Tibial nerve (tissue), 4 donors: ENCODE data around the gene MLEC. TPM values are rescaled to one million over a fixed set of nuclear protein-coding genes. Genes with fewer than 3 reads are reported as not detected.

Source experiments
- DNase-seq, 2 donors: peaks; one replicate each; pipeline ENCODE4 v3.0.0-alpha.2; 2019; ENCODE audit warnings: low spot score in 2 of 2
- H3K27ac ChIP-seq, 4 donors: fragments of 200-600 bp; sonication (generic) in 3 of 4; one replicate each; pipeline ENCODE4 v1.5.1; 2017 to 2019; ENCODE audit warnings: mild to moderate bottlenecking in 1 of 4
- H3K27me3 ChIP-seq, 2 donors: fragments of 200-600 bp; sonication (generic) in 1 of 2; one replicate each; pipeline versions ENCODE4 v1.5.1 to v1.6.0; 2017 to 2019
- H3K36me3 ChIP-seq, 3 donors: fragments of 200-600 bp; sonication (generic); one replicate each; pipeline ENCODE4 v1.5.1; 2018 to 2019
- H3K4me1 ChIP-seq, 4 donors: fragments of 200-600 bp; sonication (generic) in 3 of 4; one replicate each; pipeline ENCODE4 v1.5.1; 2017 to 2019
- H3K4me3 ChIP-seq, 4 donors: fragments of 200-600 bp; sonication (generic) in 3 of 4; one replicate each; pipeline ENCODE4 v1.5.1; 2017 to 2019; ENCODE audit warnings: mild to moderate bottlenecking in 1 of 4, moderate library complexity in 1 of 4
- H3K9me3 ChIP-seq, 4 donors: fragments of 200-600 bp; sonication (generic) in 3 of 4; one replicate each; pipeline ENCODE4 v1.5.1; 2017 to 2019
- EP300 ChIP-seq, 2 donors: sonication (generic); formaldehyde crosslinking; IDR thresholded peaks; one replicate each; pipeline ENCODE4 v1.6.1; 2017; ENCODE audit warnings: antibody characterized with exemption in 2 of 2, mild to moderate bottlenecking in 1 of 2
- POLR2A ChIP-seq, 2 donors: fragments of 450-650 bp; IDR thresholded peaks; one replicate each; pipeline ENCODE4 v1.6.1; 2017; ENCODE audit warnings: antibody characterized with exemption in 2 of 2, mild to moderate bottlenecking in 2 of 2, moderate library complexity in 2 of 2
- WGBS, 2 donors: methylation state at CpG; one replicate each; pipeline ENCODE4 v1.1.5; 2018; 5-methylcytosine and 5-hydroxymethylcytosine counted together
- total RNA-seq, 4 donors: library from RNA; depleted of rRNA; stranded (reverse); fragments of >200 nt; gene quantifications; one replicate each; pipeline ENCODE4 v1.1.0, GENCODE V29; 2016
- TF ChIP-seq, protein P1 (sequence below), 5 experiments: fragments of 200-600 bp in 3 of 5; fragments of 450-650 bp in 2 of 5; sonication (generic) in 3 of 5; IDR thresholded peaks; one replicate each; pipeline ENCODE4 v1.5.1; 2016 to 2019; ENCODE audit warnings: antibody characterized with exemption in 5 of 5, mild to moderate bottlenecking in 3 of 5, moderate library complexity in 2 of 5

The MLEC gene
- total RNA-seq, 4 donors from 2014 or later: 42.6 to 67.8 (median 58.6) TPM

DNA sequence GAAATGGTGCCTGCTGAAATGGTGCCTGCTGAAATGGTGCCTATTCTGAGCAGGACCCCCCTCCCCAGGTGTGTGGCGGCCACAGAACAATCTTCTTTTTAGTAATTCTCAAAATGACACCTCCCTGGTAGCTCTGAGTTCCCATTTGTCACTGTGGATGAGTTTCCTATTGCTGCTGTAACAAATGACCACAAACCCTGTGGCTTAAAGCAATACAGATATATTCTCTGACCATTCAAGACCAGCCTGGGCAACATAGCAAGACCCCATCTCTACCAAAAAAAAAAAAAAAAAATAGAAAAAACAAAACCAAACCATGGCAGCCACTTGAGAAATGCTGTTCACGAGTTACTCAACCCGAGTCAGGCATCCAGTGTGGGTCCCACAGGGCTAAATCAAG lies 46.6 kb downstream of the MLEC start:
- H3K4me3 ChIP-seq: no peak overlapping the region
- no peaks in the 10 kb centered on the region for H3K4me1 ChIP-seq
- TF ChIP-seq, protein P1, sequence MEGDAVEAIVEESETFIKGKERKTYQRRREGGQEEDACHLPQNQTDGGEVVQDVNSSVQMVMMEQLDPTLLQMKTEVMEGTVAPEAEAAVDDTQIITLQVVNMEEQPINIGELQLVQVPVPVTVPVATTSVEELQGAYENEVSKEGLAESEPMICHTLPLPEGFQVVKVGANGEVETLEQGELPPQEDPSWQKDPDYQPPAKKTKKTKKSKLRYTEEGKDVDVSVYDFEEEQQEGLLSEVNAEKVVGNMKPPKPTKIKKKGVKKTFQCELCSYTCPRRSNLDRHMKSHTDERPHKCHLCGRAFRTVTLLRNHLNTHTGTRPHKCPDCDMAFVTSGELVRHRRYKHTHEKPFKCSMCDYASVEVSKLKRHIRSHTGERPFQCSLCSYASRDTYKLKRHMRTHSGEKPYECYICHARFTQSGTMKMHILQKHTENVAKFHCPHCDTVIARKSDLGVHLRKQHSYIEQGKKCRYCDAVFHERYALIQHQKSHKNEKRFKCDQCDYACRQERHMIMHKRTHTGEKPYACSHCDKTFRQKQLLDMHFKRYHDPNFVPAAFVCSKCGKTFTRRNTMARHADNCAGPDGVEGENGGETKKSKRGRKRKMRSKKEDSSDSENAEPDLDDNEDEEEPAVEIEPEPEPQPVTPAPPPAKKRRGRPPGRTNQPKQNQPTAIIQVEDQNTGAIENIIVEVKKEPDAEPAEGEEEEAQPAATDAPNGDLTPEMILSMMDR (IDR thresholded peaks at IDR 0.05): no peak
- no peak for TF ChIP-seq POLR2A (IDR thresholded peaks at IDR 0.05)
- TF ChIP-seq EP300 (IDR thresholded peaks at IDR 0.05): no peak
- no peaks in the 10 kb centered on the region for H3K27me3 ChIP-seq
- H3K36me3 ChIP-seq: peaks cover 0 to 63% (median 7%) of the 10 kb centered on the region in 3 donors
- H3K27ac ChIP-seq: no peak overlapping the region
- WGBS, 2 donors: 81 to 95% methylated on average over 3 of the region's 3 CpGs
- H3K9me3 ChIP-seq: no peaks in the 10 kb centered on the region
- no peak for DNase-seq

DNA sequence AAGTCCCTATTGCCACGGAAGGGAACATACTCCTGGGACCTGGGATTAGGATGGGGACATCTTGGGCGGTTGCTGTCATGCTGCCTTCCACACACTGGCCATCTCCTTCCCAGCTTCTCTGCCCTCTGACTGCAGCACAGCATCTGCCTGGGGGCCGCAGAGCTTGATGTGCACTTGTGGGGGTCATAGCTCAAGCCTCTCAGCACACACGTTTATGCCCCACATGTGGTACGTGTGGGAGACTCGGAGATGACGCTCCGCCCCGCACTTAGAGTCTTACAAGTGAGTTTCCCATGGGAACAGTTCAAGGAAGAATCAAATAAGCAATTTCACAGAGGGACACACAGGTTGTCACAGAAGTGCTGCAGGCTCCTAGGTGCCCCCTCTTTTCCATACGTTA lies 47.3 kb downstream of the MLEC start:
- Histone ChIP-seq H3K4me3 (no peak overlapping the region), H3K27ac (no peak overlapping the region), H3K9me3 (no peaks in the 10 kb centered on the region), H3K36me3 (peaks cover 0 to 70% (median 7%) of the 10 kb centered on the region in 3 donors), H3K4me1 (no peaks in the 10 kb centered on the region), H3K27me3 (no peaks in the 10 kb centered on the region)
- DNase-seq: no peak
- TF ChIP-seq, protein P1 (IDR thresholded peaks at IDR 0.05): no peak
- TF ChIP-seq POLR2A (IDR thresholded peaks at IDR 0.05) (no peak), EP300 (IDR thresholded peaks at IDR 0.05) (no peak)
- 90 to 92% methylated on average over 10 of the region's 10 CpGs for WGBS, 2 donors

DNA sequence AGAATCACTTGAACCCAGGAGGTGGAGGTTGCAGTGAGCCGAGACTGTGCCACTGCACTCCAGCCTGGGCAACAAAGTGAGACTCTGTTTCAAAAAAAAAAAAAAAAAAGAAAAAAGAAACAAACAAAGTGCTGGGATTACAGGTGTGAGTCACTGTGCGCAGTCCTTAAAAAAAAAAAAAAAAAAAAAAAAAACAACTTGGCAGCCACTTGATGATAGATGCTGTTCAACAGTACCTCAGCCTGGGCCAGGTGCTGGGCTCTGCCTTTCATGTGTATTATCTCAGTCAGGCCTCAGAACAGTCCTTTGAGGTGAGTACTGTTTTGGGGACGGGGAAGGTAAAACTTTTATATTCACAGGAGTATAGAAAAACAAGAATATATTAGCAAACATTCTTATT lies 48.2 kb downstream of the MLEC start:
- 94 to 97% methylated on average over 3 of the region's 3 CpGs for WGBS, 2 donors
- Histone ChIP-seq H3K36me3 (peaks cover 0 to 70% (median 6%) of the 10 kb centered on the region in 3 donors), H3K9me3 (no peaks in the 10 kb centered on the region)

DNA sequence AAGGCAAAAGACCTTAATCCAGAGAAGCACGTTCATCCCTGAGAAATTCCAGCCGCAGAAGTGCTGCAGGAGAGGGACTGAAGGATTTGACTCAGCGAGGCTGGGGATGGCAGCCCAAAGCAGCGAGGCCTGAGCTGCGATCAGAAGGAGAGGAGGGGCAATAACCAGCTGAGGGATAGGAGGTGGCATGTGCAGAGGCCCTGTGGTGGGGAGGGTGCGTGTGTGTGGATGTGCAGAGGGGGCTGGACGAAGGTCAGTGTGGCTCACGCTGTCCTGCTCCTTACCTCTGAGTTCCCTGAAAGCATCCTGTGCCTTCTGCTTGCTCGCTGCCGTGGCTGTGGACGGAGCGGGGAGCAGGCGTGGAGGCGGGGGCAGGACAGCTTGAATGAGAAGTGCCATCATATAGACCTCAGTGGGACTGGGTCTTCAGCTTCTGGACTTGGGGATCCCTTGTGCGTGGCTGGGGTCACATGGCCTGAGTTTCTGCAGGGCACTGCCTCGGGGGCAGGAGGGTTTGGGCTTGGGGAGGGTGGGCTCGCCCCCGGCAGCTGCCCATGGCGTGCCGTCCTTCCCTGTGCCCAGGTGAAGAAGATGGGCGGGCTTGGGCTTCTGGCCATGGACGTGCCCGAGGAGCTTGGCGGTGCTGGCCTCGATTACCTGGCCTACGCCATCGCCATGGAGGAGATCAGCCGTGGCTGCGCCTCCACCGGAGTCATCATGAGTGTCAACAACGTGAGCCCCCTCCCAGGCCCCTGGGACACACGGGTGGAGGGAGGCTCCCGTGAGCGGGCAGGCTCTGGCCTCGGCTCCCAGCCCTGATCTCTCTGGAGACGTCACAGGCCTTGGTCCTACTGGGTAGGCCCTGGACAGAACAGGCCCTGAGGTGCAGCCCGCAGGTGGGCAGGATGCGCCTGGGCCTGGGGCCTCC lies 49.7 kb downstream of the MLEC start:
- H3K27me3 ChIP-seq: no peaks in the 10 kb centered on the region
- DNase-seq: no peak
- H3K36me3 ChIP-seq: peaks cover 0 to 61% (median 0%) of the 10 kb centered on the region in 3 donors
- H3K4me1 ChIP-seq: no peaks in the 10 kb centered on the region
- 90 to 91% methylated on average over 30 to 31 of the region's 38 CpGs for WGBS, 2 donors
- no peaks in the 10 kb centered on the region for H3K9me3 ChIP-seq
- TF ChIP-seq EP300 (IDR thresholded peaks at IDR 0.05): no peak
- TF ChIP-seq, protein P1 (IDR thresholded peaks at IDR 0.05): no peak
- TF ChIP-seq POLR2A (IDR thresholded peaks at IDR 0.05): no peak
- H3K4me3 ChIP-seq: no peak overlapping the region
- H3K27ac ChIP-seq: no peak overlapping the region

More for the DNA sequence above, 48.2 kb downstream of the MLEC start:
- Histone ChIP-seq H3K27me3 (no peaks in the 10 kb centered on the region), H3K27ac (no peak overlapping the region), H3K4me1 (no peaks in the 10 kb centered on the region), H3K4me3 (no peak overlapping the region)
- DNase-seq: no peak
- TF ChIP-seq POLR2A (IDR thresholded peaks at IDR 0.05): no peak
- TF ChIP-seq, protein P1 (IDR thresholded peaks at IDR 0.05): no peak
- no peak for TF ChIP-seq EP300 (IDR thresholded peaks at IDR 0.05)

DNA sequence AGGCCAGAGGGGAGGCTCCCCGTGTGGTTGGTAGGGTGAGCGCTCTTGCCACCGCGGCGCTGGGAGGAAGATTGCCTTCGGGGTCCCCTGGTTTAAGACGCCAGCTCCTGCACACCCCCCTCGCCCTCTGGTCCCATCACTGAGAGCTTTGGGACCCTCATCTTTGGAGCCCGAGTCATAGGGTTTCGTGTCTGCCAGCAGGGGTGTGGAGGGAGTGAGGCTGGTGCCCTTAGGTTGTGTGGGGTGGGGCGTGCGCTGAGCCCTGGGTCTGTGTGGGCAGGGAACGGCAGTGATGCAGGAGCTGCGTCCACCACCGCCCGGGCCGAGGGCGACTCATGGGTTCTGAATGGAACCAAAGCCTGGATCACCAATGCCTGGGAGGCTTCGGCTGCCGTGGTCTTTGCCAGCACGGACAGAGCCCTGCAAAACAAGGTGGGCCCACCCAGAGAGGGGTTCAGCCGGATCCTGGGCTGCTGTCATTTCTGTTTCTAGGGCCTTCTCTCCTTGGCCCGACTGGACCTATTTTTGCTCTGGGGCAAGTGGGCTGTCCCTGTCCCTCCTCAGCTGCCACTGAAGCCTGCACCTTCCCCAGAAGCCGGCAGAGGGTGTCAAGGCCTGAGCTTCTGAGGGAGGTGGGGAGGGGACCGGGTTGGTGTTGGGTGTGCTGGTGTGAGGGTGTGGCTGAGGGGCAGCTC lies 50.8 kb downstream of the MLEC start:
- H3K4me1 ChIP-seq: no peaks in the 10 kb centered on the region
- no peaks in the 10 kb centered on the region for H3K9me3 ChIP-seq
- no peak overlapping the region for H3K27ac ChIP-seq
- WGBS, 2 donors: 75 to 80% methylated on average over 9 to 13 of the region's 25 CpGs
- no peaks in the 10 kb centered on the region for H3K27me3 ChIP-seq
- DNase-seq: no peak
- peaks cover 0 to 56% (median 0%) of the 10 kb centered on the region in 3 donors for H3K36me3 ChIP-seq
- H3K4me3 ChIP-seq: no peak overlapping the region
- TF ChIP-seq EP300 (IDR thresholded peaks at IDR 0.05) (no peak), POLR2A (IDR thresholded peaks at IDR 0.05) (no peak)
- TF ChIP-seq, protein P1 (IDR thresholded peaks at IDR 0.05): peak in 2 of 5 experiments; percentile 16 to 22
